GM10248 (cell line): Measurements from ENCODE around the gene TMEM130.

Source experiments
- CTCF ChIA-PET: fragments of 300-600 bp; sonication (Branson Sonifier 250); formaldehyde crosslinking; extraction: SDS; loops from one replicate; lab custom pipeline; 2021; ENCODE audit warnings: antibody characterized with exemption; lab: Yijun Ruan, JAX
- POLR2A ChIA-PET: fragments of 350-650 bp; sonication (Branson Sonifier 250); formaldehyde crosslinking; extraction: SDS; loops from one replicate; lab custom pipeline; 2020; ENCODE audit warnings: antibody characterized with exemption; lab: Yijun Ruan, JAX
- DNase-seq: peaks from one replicate; pipeline ENCODE4 v3.0.0; 2012; ENCODE audit errors: extremely low spot score
- CTCF ChIP-seq: IDR thresholded peaks from 2 replicates; pipeline ENCODE4 v1.5.1; 2012; ENCODE audit warnings: mild to moderate bottlenecking, low read depth; ENCODE audit errors: extremely low read depth, missing control alignments, control extremely low read depth

The TMEM130 gene

GRCh38 chr7:98892609-98893008, 22.8 kb upstream of the TMEM130 start:
- no peak for TF ChIP-seq CTCF
- CTCF ChIA-PET = interaction anchor here (0.9 to 2.3 kb wide), 2 partner anchors 11 to 13 kb away, joined by 3 to 9 read pairs; no protein-coding TSS in a partner anchor
- POLR2A ChIA-PET = no interaction called here
- no peak for DNase-seq

GRCh38 chr7:98887038-98887437, 17.2 kb upstream of the TMEM130 start:
- POLR2A ChIA-PET = interaction anchor here (0.7 kb wide), 1 partner anchor 1359 kb away, joined by 3 read pairs; no protein-coding TSS in a partner anchor
- CTCF ChIA-PET = interaction anchor here (1.6 kb wide), 1 partner anchor 9 kb away, joined by 6 read pairs; the partner anchor contains the start of gene TRRAP
- no peak for DNase-seq
- TF ChIP-seq CTCF = no peak

- POLR2A ChIA-PET = no interaction called here
- no peak for DNase-seq
- CTCF ChIA-PET = no interaction called here
- TF ChIP-seq CTCF = no peak
These were observed 14.6 kb upstream of the TMEM130 start for GRCh38 chr7:98884416-98884815.

GRCh38 chr7:98881561-98882315, 11.9 kb upstream of the TMEM130 start:
- CTCF ChIA-PET = interaction anchor here (1.1 kb wide), 1 partner anchor 11 kb away, joined by 3 read pairs; no protein-coding TSS in a partner anchor
- TF ChIP-seq CTCF = no peak
- POLR2A ChIA-PET = no interaction called here
- no peak for DNase-seq

GRCh38 chr7:98880485-98880884, 10.7 kb upstream of the TMEM130 start:
- ChIA-PET POLR2A (no interaction called here), CTCF (interaction anchor here (0.9 to 1.8 kb wide), 4 partner anchors 8 to 480 kb away, joined by 3 to 9 read pairs (median 4); partner anchors contain the start of gene BAIAP2L1)
- TF ChIP-seq CTCF = no peak
- no peak for DNase-seq

- TF ChIP-seq CTCF = no peak
- no peak for DNase-seq
- POLR2A ChIA-PET = no interaction called here
- CTCF ChIA-PET = interaction anchor here (0.6 to 1.8 kb wide), 13 partner anchors 9 to 479 kb away, joined by 3 to 9 read pairs (median 3); partner anchors contain the start of gene BAIAP2L1
These were observed 10.1 kb upstream of the TMEM130 start for GRCh38 chr7:98879979-98880315.
